HepG2 (cell line): ENCODE data around the gene OPRM1. TPM values are rescaled to one million over a fixed set of nuclear protein-coding genes. Genes with fewer than 3 reads are reported as not detected.

Source experiments
- ATAC-seq: fragments of 200-7000 bp; cut with Tn5 transposase; 3 replicates; pipeline ENCODE4 v1.9.1; 2020; ENCODE audit warnings: mild to moderate bottlenecking, moderate library complexity
- BruUV-seq: library from RNA; stranded (reverse); fragments of 400-500 nt; replicated peaks from 2 replicates; lab custom pipeline; 2021; lab: Mats Ljungman, UMichigan
- CTCF ChIA-PET: fragments of 300-600 bp; formaldehyde crosslinking; extraction: SDS; loops from one replicate; lab custom pipeline; 2021; ENCODE audit warnings: low total read pairs, inconsistent platforms, low intra/inter-chr PET ratio; lab: Yijun Ruan, JAX
- POLR2A ChIA-PET: fragments of 350-600 bp; sonication (Branson Sonifier 250); formaldehyde crosslinking; loops from one replicate; lab custom pipeline; 2020; ENCODE audit warnings: antibody characterized with exemption, inconsistent platforms; lab: Yijun Ruan, JAX
- DNase-seq: peaks from one replicate; pipeline ENCODE4 v3.0.0-alpha.2; 2015; ENCODE audit warnings: low spot score
- FAIRE-seq: peaks from 3 replicates; lab custom pipeline; 2011; peaks lifted over from hg19 to GRCh38; lab: Jason Lieb, UNC
- H2AFZ ChIP-seq: one replicate; pipeline ENCODE4 v1.6.1; 2011; ENCODE audit warnings: low read length, inconsistent platforms
- H3K27ac ChIP-seq: fragments of 300-600 bp; 3 replicates; pipeline ENCODE4 v1.8.0; 2011; ENCODE audit warnings: mixed run types, mild to moderate bottlenecking, mixed read lengths, low read length, inconsistent platforms; ENCODE audit not compliant: insufficient read depth; ENCODE audit errors: extremely low read length
- H3K27me3 ChIP-seq, 2 experiments: fragments of 200-600 bp in 1 of 2; 2 replicates in 1 of 2; 3 replicates in 1 of 2; pipeline versions ENCODE4 v1.6.0 to v1.8.0; 2011; ENCODE audit warnings: low read length in 2 of 2, mild to moderate bottlenecking in 2 of 2, moderate library complexity in 2 of 2, inconsistent platforms in 1 of 2; ENCODE audit not compliant: insufficient read depth in 2 of 2, control insufficient read depth in 1 of 2
- H3K36me3 ChIP-seq, 2 experiments: fragments of 200-600 bp in 1 of 2; replicated peaks in 1 of 2; 2 replicates in 1 of 2; 3 replicates in 1 of 2; pipeline versions ENCODE4 v1.5.1 to v1.8.0; 2011; ENCODE audit warnings: low read length in 2 of 2, inconsistent platforms in 1 of 2; ENCODE audit not compliant: insufficient read depth in 2 of 2, control insufficient read depth in 1 of 2
- H3K4me1 ChIP-seq: 2 replicates; pipeline ENCODE4 v1.5.1; 2012; ENCODE audit warnings: low read length, inconsistent platforms; ENCODE audit not compliant: insufficient read depth
- H3K4me2 ChIP-seq: 2 replicates; pipeline ENCODE4 v1.6.0; 2011; ENCODE audit warnings: low read depth, low read length, inconsistent platforms
- H3K4me3 ChIP-seq, 3 experiments: fragments of 200-600 bp in 1 of 3; sonication (generic), shearing (Covaris generic) in 1 of 3; replicated peaks in 1 of 3; 2 replicates each; pipeline ENCODE4 v1.5.1; 2011 to 2016; ENCODE audit warnings: low read length in 3 of 3, inconsistent platforms in 2 of 3, low read depth in 2 of 3, mild to moderate bottlenecking in 2 of 3, control low read depth in 1 of 3, mixed read lengths in 1 of 3; ENCODE audit not compliant: insufficient read depth in 1 of 3
- H3K79me2 ChIP-seq: one replicate; pipeline ENCODE4 v1.6.1; 2011; ENCODE audit warnings: low read length, inconsistent platforms; ENCODE audit not compliant: insufficient read depth
- H3K9ac ChIP-seq: 2 replicates; pipeline ENCODE4 v1.6.0; 2011; ENCODE audit warnings: mild to moderate bottlenecking, low read depth, low read length, inconsistent platforms; ENCODE audit not compliant: insufficient read depth
- H3K9me3 ChIP-seq: 2 replicates; pipeline ENCODE4 v1.5.1; 2012; ENCODE audit warnings: mild to moderate bottlenecking, low read length
- H4K20me1 ChIP-seq: 2 replicates; pipeline ENCODE4 v1.6.0; 2011; ENCODE audit warnings: inconsistent platforms, mild to moderate bottlenecking, low read length, moderate library complexity; ENCODE audit not compliant: insufficient read depth
- DMTF1 ChIP-seq: sonication (generic); formaldehyde crosslinking; IDR thresholded peaks from 2 replicates; pipeline ENCODE4 v1.4.0; 2020; ENCODE audit warnings: mild to moderate bottlenecking, missing genetic modification reagents
- DNMT1 ChIP-seq: sonication (generic); formaldehyde crosslinking; IDR thresholded peaks from 2 replicates; pipeline ENCODE4 v1.5.1; 2020; ENCODE audit warnings: mild to moderate bottlenecking, missing genetic modification reagents
- E2F2 ChIP-seq: sonication (generic); formaldehyde crosslinking; IDR thresholded peaks from 2 replicates; pipeline ENCODE4 v1.4.0; 2020; ENCODE audit warnings: missing genetic modification reagents, borderline replicate concordance
- GATA4 ChIP-seq: sonication (generic); IDR thresholded peaks from 2 replicates; pipeline ENCODE4 v1.6.1; 2016; ENCODE audit warnings: antibody characterized with exemption, low read depth, borderline replicate concordance
- MAFF ChIP-seq: IDR thresholded peaks from 2 replicates; pipeline ENCODE4 v1.6.1; 2011; ENCODE audit warnings: low read depth, low read length, improper control_type of control experiment
- NR2C2 ChIP-seq: sonication (generic); formaldehyde crosslinking; IDR thresholded peaks from 2 replicates; pipeline ENCODE4 v1.4.0; 2020; ENCODE audit warnings: missing genetic modification reagents, mild to moderate bottlenecking, moderate library complexity, borderline replicate concordance
- SOX13 ChIP-seq, 3 experiments: fragments of 450-650 bp in 1 of 3; sonication (generic) in 1 of 3; formaldehyde crosslinking in 1 of 3; IDR thresholded peaks in 2 of 3; conservative IDR thresholded peaks in 1 of 3; 2 replicates each; pipeline versions ENCODE4 v1.5.0 to v1.6.1; 2016 to 2020; ENCODE audit warnings: antibody characterized with exemption in 1 of 3, mild to moderate bottlenecking in 1 of 3, missing compliant biosample characterization in 1 of 3, missing genetic modification reagents in 1 of 3, moderate library complexity in 1 of 3
- ZNF142 ChIP-seq: sonication (generic); formaldehyde crosslinking; IDR thresholded peaks from 2 replicates; pipeline ENCODE4 v1.4.0; 2020; ENCODE audit warnings: missing genetic modification reagents
- ZNF709 ChIP-seq: sonication (generic); formaldehyde crosslinking; IDR thresholded peaks from 2 replicates; pipeline ENCODE4 v1.5.0; 2020; ENCODE audit warnings: mild to moderate bottlenecking, missing genetic modification reagents
- ZNF713 ChIP-seq: sonication (generic); formaldehyde crosslinking; IDR thresholded peaks from 2 replicates; pipeline ENCODE4 v1.4.0; 2020; ENCODE audit warnings: mild to moderate bottlenecking, missing genetic modification reagents
- ZNF724P ChIP-seq: sonication (generic); formaldehyde crosslinking; IDR thresholded peaks from 2 replicates; pipeline ENCODE4 v1.8.0; 2022; ENCODE audit warnings: missing genetic modification reagents, borderline replicate concordance
- ZSCAN31 ChIP-seq: sonication (generic); formaldehyde crosslinking; IDR thresholded peaks from 2 replicates; pipeline ENCODE4 v1.5.0; 2020; ENCODE audit warnings: low read depth, mild to moderate bottlenecking, missing genetic modification reagents
- WGBS: methylation state at CpG from one replicate; pipeline ENCODE4 v1.1.6; 2017; ENCODE audit warnings: low lambda C conversion rate; 5-methylcytosine and 5-hydroxymethylcytosine counted together
- in situ Hi-C: cut with HindIII; loops from 2 replicates; pipeline ENCODE4 v1.10.0; 2017; ENCODE audit warnings: low pct_unique_long_range_greater_than_20kb; ENCODE audit not compliant: extremely low pct_ligation_motif_present
- intact Hi-C: fragments of 100-400 bp; cut with micrococcal nuclease; formaldehyde crosslinking; loops from one replicate; pipeline ENCODE4 v1.10.0; 2022; ENCODE audit not compliant: unreplicated experiment
- polyA plus RNA-seq, 8 experiments: library from polyadenylated mRNA; depleted of rRNA in 3 of 8; stranded (reverse) in 7 of 8; unstranded in 1 of 8; fragments of >200 nt; fragmentation: Illumina TruSeq in 4 of 8; extraction: Trizol in 4 of 8; gene quantifications; 2 replicates each; pipeline versions ENCODE4 v1.2.1 to v1.2.3, GENCODE V29; 2011 to 2016; ENCODE audit warnings: low read depth in 4 of 8, missing spikeins in 1 of 8, mixed read lengths in 1 of 8; ENCODE audit not compliant: insufficient read depth in 1 of 8
- total RNA-seq, 5 experiments: library from RNA; depleted of rRNA; stranded (reverse); fragments of >200 nt; fragmentation: Illumina TruSeq; extraction: Trizol; gene quantifications; 2 replicates each; pipeline ENCODE4 v1.2.3, GENCODE V29; 2016; ENCODE audit warnings: low read depth in 1 of 5
- TF ChIP-seq, protein P1 (sequence below): sonication (generic); formaldehyde crosslinking; IDR thresholded peaks from 2 replicates; pipeline ENCODE4 v1.8.0; 2023; ENCODE audit warnings: mild to moderate bottlenecking, missing genetic modification reagents

The OPRM1 gene
- total and polyA plus RNA-seq, 2 of the 13 experiments (the other 11 are each of a cell fraction or from before 2014, with no cell fraction given) = not detected

DNA sequence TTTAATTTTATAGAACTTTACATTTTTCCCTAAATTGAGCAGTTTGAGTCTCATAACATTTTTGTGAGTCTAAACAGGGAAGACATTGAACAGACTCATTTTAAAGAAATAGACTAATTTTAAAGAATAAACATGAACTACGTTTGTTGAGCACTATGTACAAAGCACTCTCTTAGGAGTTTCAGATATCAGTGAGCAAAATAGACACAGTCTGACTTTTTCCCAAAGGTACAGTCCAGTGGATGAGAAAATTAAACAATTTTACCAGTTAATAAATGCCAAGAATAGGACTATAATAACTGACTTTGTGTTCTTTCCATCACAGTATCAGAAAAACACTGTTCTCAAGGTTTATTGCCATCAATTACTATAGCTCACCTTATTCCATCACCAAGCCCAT lies 18.1 kb downstream of the OPRM1 start:
- H3K9me3 ChIP-seq = no peaks in the 10 kb centered on the region
- FAIRE-seq (no peak), ATAC-seq (no peak), DNase-seq (no peak)
- 0% methylated on average over 1 of the region's 1 CpG for WGBS
- H3K4me3 ChIP-seq = no peak overlapping the region
- H3K4me1 ChIP-seq = no peaks in the 10 kb centered on the region
- intact Hi-C loops (no loop called here), in situ Hi-C loops (no loop called here)
- no peak overlapping the region for H3K4me2 ChIP-seq
- H4K20me1 ChIP-seq = no peaks in the 10 kb centered on the region
- H3K79me2 ChIP-seq = no peaks in the 10 kb centered on the region
- H3K9ac ChIP-seq = no peak overlapping the region
- BruUV-seq = no TSS peak
- no peak overlapping the region for H3K27ac ChIP-seq
- ChIA-PET CTCF (no interaction called here), POLR2A (no interaction called here)
- H3K27me3 ChIP-seq = no peaks in the 10 kb centered on the region
- TF ChIP-seq ZSCAN31 (no peak), ZNF142 (CRISPR knock-in tag) (no peak), DNMT1 (CRISPR knock-in tag) (no peak), ZNF713 (no peak), ZNF724P (CRISPR knock-in tag) (no peak), NR2C2 (CRISPR knock-in tag) (no peak), SOX13 (IDR thresholded peaks at IDR 0.05) (no peak), SOX13 (CRISPR knock-in tag; conservative IDR thresholded peaks at IDR 0.05 in 1 of 2, IDR thresholded peaks at IDR 0.05 in 1 of 2) (no peak), ZNF709 (no peak), GATA4 (no peak), DMTF1 (CRISPR knock-in tag) (no peak), MAFF (no peak), E2F2 (no peak)
- TF ChIP-seq, protein P1, sequence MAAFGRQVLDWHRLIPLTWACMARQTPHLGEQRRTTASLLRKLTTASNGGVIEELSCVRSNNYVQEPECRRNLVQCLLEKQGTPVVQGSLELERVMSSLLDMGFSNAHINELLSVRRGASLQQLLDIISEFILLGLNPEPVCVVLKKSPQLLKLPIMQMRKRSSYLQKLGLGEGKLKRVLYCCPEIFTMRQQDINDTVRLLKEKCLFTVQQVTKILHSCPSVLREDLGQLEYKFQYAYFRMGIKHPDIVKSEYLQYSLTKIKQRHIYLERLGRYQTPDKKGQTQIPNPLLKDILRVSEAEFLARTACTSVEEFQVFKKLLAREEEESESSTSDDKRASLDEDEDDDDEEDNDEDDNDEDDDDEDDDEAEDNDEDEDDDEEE (CRISPR knock-in tag) = no peak
- no peaks in the 10 kb centered on the region for H3K36me3 ChIP-seq
- no peak overlapping the region for H2AFZ ChIP-seq
